SK-N-SH (cell line): Measurements from ENCODE around the gene ZNF587. TPM values are rescaled to one million over a fixed set of nuclear protein-coding genes. Genes with fewer than 3 reads are reported as not detected.

Experiments used
- CTCF ChIA-PET: fragments of 300-600, 350-600 bp; formaldehyde crosslinking; extraction: SDS; loops from one replicate; lab custom pipeline; 2021; lab: Yijun Ruan, JAX
- POLR2A ChIA-PET: fragments of 350-600 bp; sonication (Branson Sonifier 250); formaldehyde crosslinking; extraction: SDS; loops from one replicate; lab custom pipeline; 2020; ENCODE audit warnings: antibody characterized with exemption, inconsistent platforms; lab: Yijun Ruan, JAX
- DNase-seq: peaks from one replicate; pipeline ENCODE4 v3.0.0; 2012
- H2AFZ ChIP-seq: fragments of 200-600 bp; sonication (generic); 2 replicates; pipeline ENCODE4 v1.8.1; 2016; ENCODE audit warnings: antibody characterized with exemption, mild to moderate bottlenecking, low read depth
- H3F3A ChIP-seq: fragments of 200-600 bp; sonication (generic); replicated peaks from 2 replicates; pipeline ENCODE3; 2016; ENCODE audit warnings: antibody characterized with exemption, mild to moderate bottlenecking; ENCODE audit not compliant: insufficient read depth
- H3K27ac ChIP-seq, 2 experiments: fragments of 200-500 bp in 1 of 2; fragments of 200-600 bp in 1 of 2; sonication (Bioruptor generic) in 1 of 2; sonication (generic), shearing (Covaris generic) in 1 of 2; 2 replicates each; pipeline versions ENCODE4 v1.5.1 to v1.6.1; 2014 to 2016; ENCODE audit warnings: low read depth in 2 of 2, inconsistent platforms in 1 of 2, low read length in 1 of 2, mild to moderate bottlenecking in 1 of 2, mixed read lengths in 1 of 2
- H3K27me3 ChIP-seq: fragments of 200-600 bp; sonication (generic), shearing (Covaris generic); 2 replicates; pipeline ENCODE4 v1.6.1; 2016; ENCODE audit warnings: mixed run types; ENCODE audit not compliant: insufficient read depth
- H3K36me3 ChIP-seq, 2 experiments: fragments of 200-500 bp in 1 of 2; fragments of 200-600 bp in 1 of 2; sonication (Bioruptor generic) in 1 of 2; sonication (generic) in 1 of 2; replicated peaks in 1 of 2; 2 replicates each; pipeline versions ENCODE3 to v1.5.1; 2014 to 2016; ENCODE audit warnings: low read length in 1 of 2, mild to moderate bottlenecking in 1 of 2; ENCODE audit not compliant: insufficient read depth in 2 of 2, control insufficient read depth in 1 of 2
- H3K4me1 ChIP-seq, 2 experiments: fragments of 200-500 bp in 1 of 2; fragments of 200-600 bp in 1 of 2; sonication (Bioruptor generic) in 1 of 2; sonication (generic), shearing (Covaris generic) in 1 of 2; 2 replicates each; pipeline versions ENCODE4 v1.5.1 to v1.6.1; 2014 to 2016; ENCODE audit warnings: low read depth in 1 of 2, low read length in 1 of 2, mixed run types in 1 of 2; ENCODE audit not compliant: insufficient read depth in 2 of 2, control insufficient read depth in 1 of 2
- H3K4me2 ChIP-seq: fragments of 200-600 bp; sonication (generic), shearing (Covaris generic); 2 replicates; pipeline ENCODE4 v1.6.1; 2017; ENCODE audit warnings: mixed run types
- H3K4me3 ChIP-seq, 2 experiments: fragments of 200-500 bp in 1 of 2; fragments of 200-600 bp in 1 of 2; sonication (Bioruptor generic) in 1 of 2; sonication (generic), shearing (Covaris generic) in 1 of 2; 2 replicates each; pipeline versions ENCODE4 v1.5.1 to v1.8.1; 2014 to 2016; ENCODE audit warnings: low read depth in 2 of 2, inconsistent platforms in 1 of 2, low read length in 1 of 2, mild to moderate bottlenecking in 1 of 2, mixed read lengths in 1 of 2, moderate library complexity in 1 of 2
- H3K79me2 ChIP-seq: fragments of 200-600 bp; sonication (generic); 2 replicates; pipeline ENCODE4 v1.8.1; 2017; ENCODE audit warnings: mild to moderate bottlenecking; ENCODE audit not compliant: insufficient read depth
- H3K9ac ChIP-seq: fragments of 200-600 bp; sonication (generic); 2 replicates; pipeline ENCODE4 v1.6.1; 2017; ENCODE audit warnings: mixed run types
- H3K9me2 ChIP-seq: fragments of 200-600 bp; sonication (generic); 2 replicates; pipeline ENCODE4 v1.6.1; 2017; ENCODE audit warnings: mixed run types
- H3K9me3 ChIP-seq: fragments of 200-600 bp; sonication (generic); 2 replicates; pipeline ENCODE4 v1.6.1; 2017; ENCODE audit warnings: mixed run types, mild to moderate bottlenecking, moderate library complexity
- H4K20me1 ChIP-seq: fragments of 200-600 bp; sonication (generic); 2 replicates; pipeline ENCODE4 v1.6.1; 2017; ENCODE audit warnings: mild to moderate bottlenecking, mixed run types; ENCODE audit not compliant: insufficient read depth
- ELF1 ChIP-seq: IDR thresholded peaks from 2 replicates; pipeline ENCODE4 v1.4.0; 2012
- EP300 ChIP-seq, 2 experiments: IDR thresholded peaks; 2 replicates each; pipeline versions ENCODE4 v1.4.0 to v1.6.1; 2012; ENCODE audit warnings: borderline replicate concordance in 1 of 2, low read depth in 1 of 2, low read length in 1 of 2
- EZH2phosphoT487 ChIP-seq: fragments of 200-600 bp; sonication (generic); IDR thresholded peaks from 2 replicates; pipeline ENCODE4 v1.6.1; 2017; ENCODE audit warnings: low read depth, mixed run types, mild to moderate bottlenecking, antibody characterized with exemption, moderate library complexity, borderline replicate concordance
- FOXM1 ChIP-seq: IDR thresholded peaks from 2 replicates; pipeline ENCODE4 v1.4.0; 2012; ENCODE audit warnings: low read depth, mild to moderate bottlenecking
- GATA2 ChIP-seq: sonication (generic); formaldehyde crosslinking; IDR thresholded peaks from 2 replicates; pipeline ENCODE4 v1.5.0; 2020; ENCODE audit warnings: mild to moderate bottlenecking, missing genetic modification reagents
- JUND ChIP-seq: IDR thresholded peaks from 2 replicates; pipeline ENCODE4 v1.4.0; 2012
- MAX ChIP-seq: IDR thresholded peaks from 2 replicates; pipeline ENCODE4 v1.4.0; 2012; ENCODE audit warnings: low read depth
- TAF1 ChIP-seq: IDR thresholded peaks from 2 replicates; pipeline ENCODE4 v1.6.1; 2012; ENCODE audit warnings: low read depth, mild to moderate bottlenecking, low read length, moderate library complexity, borderline replicate concordance
- TCF12 ChIP-seq: IDR thresholded peaks from 2 replicates; pipeline ENCODE4 v1.4.0; 2012
- TEAD4 ChIP-seq: IDR thresholded peaks from 2 replicates; pipeline ENCODE4 v1.4.0; 2012; ENCODE audit warnings: mild to moderate bottlenecking, borderline replicate concordance; ENCODE audit not compliant: insufficient read depth
- ZBTB33 ChIP-seq: IDR thresholded peaks from 2 replicates; pipeline ENCODE4 v1.4.0; 2012; ENCODE audit warnings: low read depth, borderline replicate concordance
- WGBS: methylation state at CpG from one replicate; pipeline ENCODE4 v1.1.6; 2017; ENCODE audit warnings: low lambda C conversion rate; 5-methylcytosine and 5-hydroxymethylcytosine counted together
- polyA plus RNA-seq, 3 experiments: library from polyadenylated mRNA; depleted of rRNA; stranded (reverse); fragments of >200 nt; gene quantifications; 2 replicates each; pipeline ENCODE4 v1.2.3, GENCODE V29; 2012
- TF ChIP-seq, protein P1 (sequence below): IDR thresholded peaks from 2 replicates; pipeline ENCODE4 v1.6.1; 2012; ENCODE audit warnings: mild to moderate bottlenecking, low read depth, low read length, moderate library complexity

ZNF587 gene
- polyA plus RNA-seq, 1 of the 3 experiments (the other 2 are of a cell fraction) = 7.4 TPM

GRCh38 chr19:57886046-57886445 is 36.4 kb downstream of the ZNF587 start:
- H3K27me3 ChIP-seq = no peaks in the 10 kb centered on the region
- peaks cover 0 to 4% of the 10 kb centered on the region in 2 experiments for H3K36me3 ChIP-seq
- no peaks in the 10 kb centered on the region for H3K4me1 ChIP-seq
- H2AFZ ChIP-seq = no peak overlapping the region
- no peak overlapping the region for H3K4me3 ChIP-seq
- H4K20me1 ChIP-seq = no peaks in the 10 kb centered on the region
- no peaks in the 10 kb centered on the region for H3K79me2 ChIP-seq
- H3K9ac ChIP-seq = no peak overlapping the region
- no peak for DNase-seq
- ChIA-PET POLR2A (no interaction called here), CTCF (interaction anchor here (0.6 kb wide), 1 partner anchor 16 kb away, joined by 3 read pairs; no protein-coding TSS in a partner anchor)
- H3K9me2 ChIP-seq = no peaks in the 10 kb centered on the region
- no peaks in the 10 kb centered on the region for H3F3A ChIP-seq
- H3K4me2 ChIP-seq = no peak overlapping the region
- H3K27ac ChIP-seq = no peak overlapping the region
- H3K9me3 ChIP-seq = no peaks in the 10 kb centered on the region; the same call in 1 of the 2 replicates
- TF ChIP-seq MAX (no peak), JUND (no peak)
- WGBS = 88% methylated on average over 3 of the region's 3 CpGs

DNA sequence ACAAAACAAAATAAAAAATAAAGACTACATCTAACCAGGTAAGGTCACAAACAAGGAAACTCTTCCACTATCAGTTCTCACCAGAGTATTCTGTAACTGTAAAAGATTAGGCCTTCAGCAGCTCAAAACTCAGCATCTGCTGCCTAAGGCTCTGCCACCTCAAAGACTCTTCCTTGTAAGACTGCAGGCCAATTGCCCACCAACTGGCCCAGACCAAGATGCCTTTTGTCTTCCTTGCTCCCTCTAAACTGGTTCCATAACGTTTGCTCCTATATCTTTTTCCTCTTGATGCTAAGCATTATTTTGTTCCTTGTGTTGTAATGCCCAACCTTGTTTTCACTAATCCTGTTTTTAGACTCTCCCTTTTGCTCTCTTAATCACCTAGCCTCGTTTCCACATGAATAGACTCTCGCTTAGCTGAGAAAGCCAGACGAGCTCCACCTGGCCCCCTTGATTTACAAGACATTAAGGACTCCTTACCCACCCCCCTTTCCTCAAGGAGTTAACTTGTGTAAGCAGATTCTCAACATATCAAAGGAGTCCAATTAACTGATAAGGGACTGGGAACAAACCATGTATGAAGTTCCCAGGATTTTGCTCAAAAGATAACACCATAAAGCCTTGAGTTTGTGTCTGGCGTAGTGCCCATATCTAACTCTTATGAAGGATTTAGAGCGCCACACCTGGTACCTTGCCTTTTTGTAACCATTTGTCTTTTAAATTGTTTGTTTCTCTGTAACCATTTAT is 37.7 kb downstream of the ZNF587 start:
- H3K9me3 ChIP-seq = no peaks in the 10 kb centered on the region; the same call in 1 of the 2 replicates
- no peaks in the 10 kb centered on the region for H3K79me2 ChIP-seq
- DNase-seq = no peak
- H3K4me1 ChIP-seq = no peaks in the 10 kb centered on the region
- CTCF ChIA-PET = interaction anchor here (1.0 to 1.2 kb wide), 2 partner anchors 17 to 268 kb away, joined by 3 read pairs; no protein-coding TSS in a partner anchor
- no peak overlapping the region for H2AFZ ChIP-seq
- POLR2A ChIA-PET = no interaction called here
- 54% methylated on average over 6 of the region's 6 CpGs for WGBS
- TF ChIP-seq TEAD4 (no peak), TAF1 (no peak), GATA2 (no peak), ZBTB33 (no peak), FOXM1 (no peak), ELF1 (no peak), EZH2phosphoT487 (no peak), JUND (no peak), EP300 (IDR thresholded peaks at IDR 0.05; ENCODE audit: borderline replicate concordance in 1 of 2, low read depth in 1 of 2, low read length in 1 of 2) (no peak), MAX (no peak), TCF12 (no peak)
- TF ChIP-seq, protein P1, sequence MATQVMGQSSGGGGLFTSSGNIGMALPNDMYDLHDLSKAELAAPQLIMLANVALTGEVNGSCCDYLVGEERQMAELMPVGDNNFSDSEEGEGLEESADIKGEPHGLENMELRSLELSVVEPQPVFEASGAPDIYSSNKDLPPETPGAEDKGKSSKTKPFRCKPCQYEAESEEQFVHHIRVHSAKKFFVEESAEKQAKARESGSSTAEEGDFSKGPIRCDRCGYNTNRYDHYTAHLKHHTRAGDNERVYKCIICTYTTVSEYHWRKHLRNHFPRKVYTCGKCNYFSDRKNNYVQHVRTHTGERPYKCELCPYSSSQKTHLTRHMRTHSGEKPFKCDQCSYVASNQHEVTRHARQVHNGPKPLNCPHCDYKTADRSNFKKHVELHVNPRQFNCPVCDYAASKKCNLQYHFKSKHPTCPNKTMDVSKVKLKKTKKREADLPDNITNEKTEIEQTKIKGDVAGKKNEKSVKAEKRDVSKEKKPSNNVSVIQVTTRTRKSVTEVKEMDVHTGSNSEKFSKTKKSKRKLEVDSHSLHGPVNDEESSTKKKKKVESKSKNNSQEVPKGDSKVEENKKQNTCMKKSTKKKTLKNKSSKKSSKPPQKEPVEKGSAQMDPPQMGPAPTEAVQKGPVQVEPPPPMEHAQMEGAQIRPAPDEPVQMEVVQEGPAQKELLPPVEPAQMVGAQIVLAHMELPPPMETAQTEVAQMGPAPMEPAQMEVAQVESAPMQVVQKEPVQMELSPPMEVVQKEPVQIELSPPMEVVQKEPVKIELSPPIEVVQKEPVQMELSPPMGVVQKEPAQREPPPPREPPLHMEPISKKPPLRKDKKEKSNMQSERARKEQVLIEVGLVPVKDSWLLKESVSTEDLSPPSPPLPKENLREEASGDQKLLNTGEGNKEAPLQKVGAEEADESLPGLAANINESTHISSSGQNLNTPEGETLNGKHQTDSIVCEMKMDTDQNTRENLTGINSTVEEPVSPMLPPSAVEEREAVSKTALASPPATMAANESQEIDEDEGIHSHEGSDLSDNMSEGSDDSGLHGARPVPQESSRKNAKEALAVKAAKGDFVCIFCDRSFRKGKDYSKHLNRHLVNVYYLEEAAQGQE = no peak
- no peak overlapping the region; a peak in 2 of 4 replicates for H3K4me3 ChIP-seq
- H3K9ac ChIP-seq = no peak overlapping the region
- no peak overlapping the region for H3K27ac ChIP-seq
- H3K27me3 ChIP-seq = no peaks in the 10 kb centered on the region
- no peaks in the 10 kb centered on the region for H3F3A ChIP-seq
- no peaks in the 10 kb centered on the region for H4K20me1 ChIP-seq
- H3K36me3 ChIP-seq = peaks cover 0 to 4% of the 10 kb centered on the region in 2 experiments
- H3K4me2 ChIP-seq = no peak overlapping the region
- H3K9me2 ChIP-seq = no peaks in the 10 kb centered on the region
